GM18526 (cell line): ENCODE data around the gene FBXL20.

Source experiments
- POLR2A ChIP-seq: IDR thresholded peaks from 3 replicates; pipeline ENCODE4 v1.6.1; 2011; ENCODE audit not compliant: insufficient read length; ENCODE audit errors: extremely low read depth

The FBXL20 gene

GRCh38 chr17:39283896-39284295 lies 117.5 kb downstream of the FBXL20 start:
- no peak for TF ChIP-seq POLR2A

- TF ChIP-seq POLR2A: no peak
Observed at GRCh38 chr17:39283098-39283497, 118.3 kb downstream of the FBXL20 start.

GRCh38 chr17:39281806-39282205 lies 119.6 kb downstream of the FBXL20 start:
- TF ChIP-seq POLR2A: no peak

GRCh38 chr17:39277110-39277509 lies 124.3 kb downstream of the FBXL20 start:
- TF ChIP-seq POLR2A: no peak

GRCh38 chr17:39276113-39276512 lies 125.3 kb downstream of the FBXL20 start:
- TF ChIP-seq POLR2A: no peak

GRCh38 chr17:39271546-39271945 lies 129.9 kb downstream of the FBXL20 start:
- no peak for TF ChIP-seq POLR2A

- no peak for TF ChIP-seq POLR2A
Observed at GRCh38 chr17:39270923-39271322, 130.5 kb downstream of the FBXL20 start.

GRCh38 chr17:39264119-39264518 lies 137.3 kb downstream of the FBXL20 start:
- TF ChIP-seq POLR2A: no peak

- TF ChIP-seq POLR2A: no peak
Observed at GRCh38 chr17:39261286-39261685, 140.1 kb downstream of the FBXL20 start.

GRCh38 chr17:39252788-39253460 lies 148.5 kb downstream of the FBXL20 start:
- no peak for TF ChIP-seq POLR2A

- TF ChIP-seq POLR2A: no peak
Observed at GRCh38 chr17:39251997-39252396, 149.4 kb downstream of the FBXL20 start.

- no peak for TF ChIP-seq POLR2A
Observed at GRCh38 chr17:39246274-39246673, 155.2 kb downstream of the FBXL20 start.

- no peak for TF ChIP-seq POLR2A
Observed at GRCh38 chr17:39244600-39245570, 156.5 kb downstream of the FBXL20 start.

GRCh38 chr17:39244016-39244599 lies 157.3 kb downstream of the FBXL20 start:
- TF ChIP-seq POLR2A: no peak

GRCh38 chr17:39243155-39243554 lies 158.3 kb downstream of the FBXL20 start:
- no peak for TF ChIP-seq POLR2A

- no peak for TF ChIP-seq POLR2A
Observed at GRCh38 chr17:39240631-39241030, 160.8 kb downstream of the FBXL20 start.
